Brain microvascular endothelial cell (primary cell): ENCODE data around the gene CTNND2.

Source experiments
- DNase-seq: peaks from one replicate; pipeline ENCODE4 v3.0.0-alpha.2; 2020
- H3K27ac ChIP-seq: fragments of 250-450 bp; sonication (Bioruptor Pico); 2 replicates; pipeline ENCODE4 v1.5.1; 2020; ENCODE audit warnings: mild to moderate bottlenecking, moderate library complexity
- H3K27me3 ChIP-seq: fragments of 250-450 bp; sonication (Bioruptor Pico); replicated peaks from 2 replicates; pipeline ENCODE4 v1.5.1; 2020; ENCODE audit warnings: mild to moderate bottlenecking
- H3K36me3 ChIP-seq: fragments of 250-450 bp; sonication (Bioruptor Pico); replicated peaks from 2 replicates; pipeline ENCODE4 v1.5.1; 2020; ENCODE audit warnings: mild to moderate bottlenecking
- H3K4me3 ChIP-seq: 2 replicates; pipeline ENCODE4 v1.5.1; 2011; ENCODE audit warnings: low read depth, mild to moderate bottlenecking, control low read depth, low read length, moderate library complexity
- in situ Hi-C: cut with HindIII; loops from 2 replicates; pipeline ENCODE4 v1.10.0; 2017; ENCODE audit warnings: low sequenced_read_pairs, low pct_ligation_motif_present
- TF ChIP-seq, protein P1 (sequence below): IDR thresholded peaks from 2 replicates; pipeline ENCODE4 v1.5.1; 2011; ENCODE audit warnings: low read depth, mild to moderate bottlenecking, moderate library complexity, low read length, control low read depth, inconsistent platforms; ENCODE audit errors: missing control alignments

CTNND2 gene

GRCh38 chr5:11386398-11386797 lies 517.8 kb downstream of the CTNND2 start:
- DNase-seq, result no peak
- Histone ChIP-seq H3K36me3 (no peaks in the 10 kb centered on the region), H3K27me3 (peaks cover 19% of the 10 kb centered on the region), H3K27ac (no peak overlapping the region), H3K4me3 (no peak overlapping the region)
- in situ Hi-C loops, result no loop called here
- TF ChIP-seq, protein P1, sequence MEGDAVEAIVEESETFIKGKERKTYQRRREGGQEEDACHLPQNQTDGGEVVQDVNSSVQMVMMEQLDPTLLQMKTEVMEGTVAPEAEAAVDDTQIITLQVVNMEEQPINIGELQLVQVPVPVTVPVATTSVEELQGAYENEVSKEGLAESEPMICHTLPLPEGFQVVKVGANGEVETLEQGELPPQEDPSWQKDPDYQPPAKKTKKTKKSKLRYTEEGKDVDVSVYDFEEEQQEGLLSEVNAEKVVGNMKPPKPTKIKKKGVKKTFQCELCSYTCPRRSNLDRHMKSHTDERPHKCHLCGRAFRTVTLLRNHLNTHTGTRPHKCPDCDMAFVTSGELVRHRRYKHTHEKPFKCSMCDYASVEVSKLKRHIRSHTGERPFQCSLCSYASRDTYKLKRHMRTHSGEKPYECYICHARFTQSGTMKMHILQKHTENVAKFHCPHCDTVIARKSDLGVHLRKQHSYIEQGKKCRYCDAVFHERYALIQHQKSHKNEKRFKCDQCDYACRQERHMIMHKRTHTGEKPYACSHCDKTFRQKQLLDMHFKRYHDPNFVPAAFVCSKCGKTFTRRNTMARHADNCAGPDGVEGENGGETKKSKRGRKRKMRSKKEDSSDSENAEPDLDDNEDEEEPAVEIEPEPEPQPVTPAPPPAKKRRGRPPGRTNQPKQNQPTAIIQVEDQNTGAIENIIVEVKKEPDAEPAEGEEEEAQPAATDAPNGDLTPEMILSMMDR, result no peak

DNA sequence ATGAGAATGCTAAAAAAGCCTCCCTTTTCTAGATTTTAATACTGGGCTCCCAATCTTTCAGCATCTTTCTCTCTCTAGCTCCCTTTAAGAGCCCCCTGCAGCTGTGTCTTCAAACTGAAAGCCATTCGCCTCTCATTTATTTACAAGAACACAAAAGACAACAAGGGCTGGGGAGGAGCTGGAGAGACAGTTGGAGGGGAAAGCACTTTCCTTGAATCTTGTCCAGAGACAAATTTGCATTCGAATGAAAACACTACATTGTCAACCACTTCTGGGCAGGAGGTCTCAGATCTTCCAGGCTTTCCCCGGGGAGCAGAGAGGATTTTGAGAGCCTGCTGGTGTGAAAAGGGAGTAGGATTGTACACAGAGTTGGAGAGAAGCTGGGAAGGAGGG lies 518.3 kb downstream of the CTNND2 start:
- TF ChIP-seq, protein P1, result no peak
- Histone ChIP-seq H3K27me3 (peaks cover 19% of the 10 kb centered on the region), H3K4me3 (no peak overlapping the region), H3K27ac (no peak overlapping the region), H3K36me3 (no peaks in the 10 kb centered on the region)
- in situ Hi-C loops, result no loop called here
- DNase-seq, result no peak

GRCh38 chr5:11385251-11385900 lies 518.9 kb downstream of the CTNND2 start:
- no peak overlapping the region for H3K27ac ChIP-seq
- no peak for DNase-seq
- H3K4me3 ChIP-seq, result peak overlapping the region; percentile 10
- H3K27me3 ChIP-seq, result peaks cover 19% of the 10 kb centered on the region
- in situ Hi-C loops, result no loop called here
- TF ChIP-seq, protein P1, result no peak
- H3K36me3 ChIP-seq, result no peaks in the 10 kb centered on the region

DNA sequence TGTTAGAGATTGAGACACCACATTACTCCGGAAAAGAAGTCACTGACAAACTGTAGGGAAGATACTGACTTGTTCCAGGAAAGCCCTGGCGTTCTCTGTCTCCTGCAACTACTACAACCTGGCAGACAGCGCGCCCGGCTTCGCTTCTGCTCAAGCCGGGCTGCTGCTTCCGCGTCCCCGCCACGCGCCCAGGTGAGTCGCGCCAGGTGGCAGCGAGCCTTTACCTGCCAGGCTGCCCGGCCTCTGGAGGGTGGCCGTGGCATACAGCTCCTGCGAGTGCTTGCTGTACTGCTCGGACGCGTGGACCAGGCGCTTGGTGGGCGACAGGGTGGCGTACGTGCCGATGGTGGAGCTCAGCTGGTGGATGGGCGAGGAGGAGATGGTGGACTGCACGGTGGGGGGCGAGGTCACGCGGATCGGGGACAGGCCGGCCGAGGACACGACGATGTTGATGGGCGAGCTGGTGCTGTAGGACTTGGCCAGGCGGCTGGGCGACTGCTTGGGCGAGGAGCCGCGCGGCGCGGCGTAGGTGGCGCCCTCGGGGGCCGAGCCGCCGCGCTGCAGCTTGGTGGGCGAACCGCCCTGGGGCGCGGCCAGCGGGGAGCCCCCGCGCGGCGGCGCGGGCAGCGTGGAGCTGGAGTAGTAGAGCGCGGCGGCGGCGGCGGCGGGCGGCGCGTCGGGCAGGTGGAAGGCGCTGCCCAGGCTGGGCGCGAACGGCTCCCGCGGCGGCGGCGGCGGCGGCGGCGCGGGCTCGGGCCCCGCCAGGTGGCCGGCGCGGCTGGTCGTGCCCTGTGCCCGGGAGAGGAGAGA lies 519.6 kb downstream of the CTNND2 start:
- Histone ChIP-seq H3K4me3 (peak overlapping the region; percentile 37), H3K36me3 (no peaks in the 10 kb centered on the region), H3K27me3 (peaks cover 19% of the 10 kb centered on the region), H3K27ac (no peak overlapping the region)
- in situ Hi-C loops, result no loop called here
- DNase-seq, result no peak
- TF ChIP-seq, protein P1, result no peak

DNA sequence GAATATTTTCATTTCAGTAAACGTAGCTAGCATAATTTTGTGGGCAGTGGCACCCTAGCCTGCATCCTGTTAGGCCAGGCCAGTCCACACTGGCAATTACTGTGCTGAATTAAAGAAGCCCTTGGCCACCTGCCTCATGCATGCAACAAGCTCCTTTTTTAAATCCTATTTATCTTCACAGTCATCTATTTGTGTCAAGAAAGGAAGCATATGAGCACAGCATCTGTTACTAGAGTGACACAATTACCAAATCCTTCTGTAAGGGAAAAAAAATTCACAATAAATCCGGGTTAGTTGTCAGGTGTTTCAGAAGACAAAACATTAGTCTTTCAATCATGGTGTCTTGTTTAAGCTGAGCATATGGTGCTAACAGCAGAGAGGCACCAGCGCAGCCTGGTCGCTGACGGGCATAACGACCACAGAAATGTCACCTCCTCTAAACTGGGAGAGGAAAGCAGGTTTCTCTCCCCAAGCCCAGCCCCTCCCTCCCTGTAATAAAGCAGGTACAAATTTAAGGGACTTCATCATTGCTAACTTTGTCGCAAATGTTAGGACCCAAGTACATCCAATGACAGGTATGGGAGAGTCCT lies 520.6 kb downstream of the CTNND2 start:
- DNase-seq, result no peak
- no peak overlapping the region for H3K27ac ChIP-seq
- H3K27me3 ChIP-seq, result peaks cover 19% of the 10 kb centered on the region
- H3K4me3 ChIP-seq, result no peak overlapping the region
- H3K36me3 ChIP-seq, result no peaks in the 10 kb centered on the region
- in situ Hi-C loops, result no loop called here
- TF ChIP-seq, protein P1, result no peak
